Hematopoietic multipotent progenitor cell treated with erythropoietin and hydrocortisone succinate and interleukin-3 and kit ligand, for 6 days (in vitro differentiated cells): ENCODE data around the gene NRK.
"Not testable (repeated sequence)": the region's sequence is repeated elsewhere in the genome, so short reads cannot be mapped to it uniquely, and the experiment has no call there.

Source experiments
- DNase-seq: peaks from one replicate; pipeline ENCODE4 v3.0.0-alpha.2; 2015

Gene NRK

GRCh38 chrX:105909576-105909975 is 87.2 kb downstream of the NRK start:
- no peak for DNase-seq

- no peak for DNase-seq
Observed at GRCh38 chrX:105910563-105911105, 88.3 kb downstream of the NRK start.

- DNase-seq: no peak
Observed at GRCh38 chrX:105945266-105945665, 122.9 kb downstream of the NRK start.

- DNase-seq: no peak
Observed at GRCh38 chrX:105969487-105969886, 147.1 kb downstream of the NRK start.

- no peak for DNase-seq
Observed at GRCh38 chrX:105972690-105973386, 150.5 kb downstream of the NRK start.

- no peak for DNase-seq
Observed at GRCh38 chrX:105973387-105973739, 151.0 kb downstream of the NRK start.

- no peak for DNase-seq
Observed at GRCh38 chrX:105975382-105975781, 153.0 kb downstream of the NRK start.

- no peak for DNase-seq
Observed at GRCh38 chrX:105981772-105982485, 159.6 kb downstream of the NRK start.

- not testable (repeated sequence) for DNase-seq
Observed at GRCh38 chrX:105988487-105988886, 166.1 kb downstream of the NRK start.

- no peak for DNase-seq
Observed at GRCh38 chrX:105999294-105999693, 177.0 kb downstream of the NRK start.

GRCh38 chrX:106000203-106000602 is 177.9 kb downstream of the NRK start:
- DNase-seq: no peak

GRCh38 chrX:106000609-106001008 is 178.3 kb downstream of the NRK start:
- not testable (repeated sequence) for DNase-seq

- DNase-seq: no peak
Observed at GRCh38 chrX:106005684-106006083, 183.3 kb downstream of the NRK start.

GRCh38 chrX:106007815-106008214 is 185.5 kb downstream of the NRK start:
- DNase-seq: no peak
